ENCODE measurements around the gene KIF11. TPM values are rescaled to one million over a fixed set of nuclear protein-coding genes. Genes with fewer than 3 reads are reported as not detected.

Gene KIF11
- total RNA-seq, 1 donor from 2014 or later = 3.2 TPM

DNA sequence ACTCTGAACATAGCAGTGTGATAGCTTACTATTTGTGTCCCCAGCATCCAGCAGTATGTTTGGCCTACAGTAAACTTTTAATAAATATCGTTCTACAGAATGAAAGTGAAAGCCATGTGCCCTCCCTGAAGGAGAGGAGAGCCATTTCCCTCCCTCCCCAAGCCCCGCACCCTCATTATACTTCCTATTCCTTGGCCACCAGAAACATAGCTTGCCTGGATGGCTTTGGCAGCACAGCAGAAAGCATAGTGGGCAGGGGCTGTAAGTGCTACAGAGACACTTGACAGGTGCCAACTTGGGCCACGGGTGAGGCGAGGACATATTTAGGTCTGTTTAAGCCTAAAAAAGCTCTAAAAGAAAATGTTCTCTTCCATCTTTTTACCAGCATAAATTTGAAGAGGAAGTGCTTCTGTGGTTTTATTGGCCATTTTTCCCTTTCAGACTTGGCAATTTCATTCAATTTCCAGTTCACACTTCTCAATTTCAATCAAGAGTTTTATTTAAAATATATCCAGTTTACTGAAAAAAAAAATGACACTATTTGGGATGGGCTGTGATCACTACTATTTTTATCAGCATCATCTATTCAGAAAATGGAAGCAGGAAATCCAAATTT lies 109.5 kb downstream of the KIF11 start:
- DNase-seq (ENCODE audit: low read depth in 2 of 2) = no peak

Other genes with a start within 250 kb of the KIF11 start
- 19.4 and 20.2 TPM in 2 replicates for gene IDE, start 19.0 kb upstream of the KIF11 start, total RNA-seq
- gene HHEX, start 96.8 kb downstream of the KIF11 start, total RNA-seq = 38.8 and 62.1 TPM in 2 replicates